Muscle of back (tissue), 13 donors: ENCODE data around the gene CRLF2. TPM values are rescaled to one million over a fixed set of nuclear protein-coding genes. Genes with fewer than 3 reads are reported as not detected.
"Not testable (repeated sequence)": the region's sequence is repeated elsewhere in the genome, so short reads cannot be mapped to it uniquely, and the experiment has no call there.

ENCODE experiments used
- DNase-seq, 3 donors: peaks; one replicate each; pipeline versions ENCODE4 v3.0.0 to v3.0.0-alpha.2; 2013
- long read RNA-seq, 9 donors: transcript quantifications; one replicate each; lab custom pipeline, GENCODE V29; 2026
- polyA plus RNA-seq, 10 donors: library from polyadenylated mRNA; unstranded; fragments of 120-200 nt; gene quantifications; one replicate each; pipeline ENCODE4 v1.2.1, GENCODE V29; 2013; ENCODE audit not compliant: insufficient read length in 10 of 10

CRLF2 gene, protein sequence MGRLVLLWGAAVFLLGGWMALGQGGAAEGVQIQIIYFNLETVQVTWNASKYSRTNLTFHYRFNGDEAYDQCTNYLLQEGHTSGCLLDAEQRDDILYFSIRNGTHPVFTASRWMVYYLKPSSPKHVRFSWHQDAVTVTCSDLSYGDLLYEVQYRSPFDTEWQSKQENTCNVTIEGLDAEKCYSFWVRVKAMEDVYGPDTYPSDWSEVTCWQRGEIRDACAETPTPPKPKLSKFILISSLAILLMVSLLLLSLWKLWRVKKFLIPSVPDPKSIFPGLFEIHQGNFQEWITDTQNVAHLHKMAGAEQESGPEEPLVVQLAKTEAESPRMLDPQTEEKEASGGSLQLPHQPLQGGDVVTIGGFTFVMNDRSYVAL
- under 1 TPM in 4 of 10 donors, not detected in 6; 0.13 to 0.16 (median 0.13) TPM for polyA plus RNA-seq
- long read RNA-seq, donor 1: 0 reads
- long read RNA-seq, donor 2: 0 reads
- long read RNA-seq, donor 3: 0 reads
- long read RNA-seq, donor 4: 0 reads
- long read RNA-seq, donor 5, partial matches to known transcripts: 5 of 12 reads
- long read RNA-seq, donor 5, other reads (novel, unspliced or antisense): 7 of 12 reads
- long read RNA-seq, donor 6: 0 reads
- long read RNA-seq, donor 7: 0 reads
- long read RNA-seq, donor 8: 0 reads
- long read RNA-seq, donor 9: 0 reads

DNA sequence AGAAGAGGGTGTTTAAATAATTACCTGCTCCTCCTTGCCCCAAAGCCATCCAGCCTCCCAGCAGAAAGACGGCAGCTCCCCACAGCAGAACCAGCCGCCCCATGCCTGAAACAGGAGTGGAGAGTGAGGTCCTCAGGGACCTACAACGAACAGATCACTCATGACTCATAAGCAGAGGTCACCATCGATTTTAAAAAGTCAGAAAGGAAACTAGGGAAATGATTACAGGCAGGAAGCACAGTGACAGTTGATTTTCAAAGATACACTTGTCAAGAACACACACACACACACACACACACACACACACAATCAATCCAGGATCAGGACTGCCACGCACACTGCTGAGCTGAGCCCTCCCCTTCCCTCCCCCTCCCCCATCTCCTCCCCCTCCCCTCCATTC, at the start of gene CRLF2:
TSS of gene CRLF2 (minus strand) at position 118 of the 400 bp plus-strand sequence. CDS start at position 103, 15 bp downstream.
- DNase-seq: peak in 1 of 3 donors; percentile 2

- not testable (repeated sequence) for DNase-seq
Measured at GRCh38 chrX:1261771-1262170, 49.3 kb upstream of the CRLF2 start.

DNA sequence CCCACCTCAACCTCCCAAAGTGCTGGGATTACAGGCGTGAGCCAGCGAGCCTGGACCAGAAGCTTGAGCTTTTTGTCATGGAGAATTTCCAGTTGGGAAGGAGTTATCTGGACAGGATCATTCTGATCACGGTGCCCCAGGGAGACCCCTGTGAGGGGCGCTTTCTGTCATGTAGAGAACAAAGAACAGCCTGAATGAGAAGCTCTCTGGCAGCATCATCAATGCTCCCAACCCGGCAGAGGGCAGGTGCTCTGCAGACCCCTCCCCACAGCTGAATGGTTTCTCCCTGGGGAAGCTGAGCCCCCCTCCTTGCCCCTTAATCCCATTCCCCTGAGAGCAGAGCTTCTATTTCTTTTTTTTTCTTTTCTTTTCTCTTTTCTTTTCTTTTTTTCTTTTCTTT, 48.8 kb upstream of the CRLF2 start:
- no peak for DNase-seq

GRCh38 chrX:1252861-1253260, 40.4 kb upstream of the CRLF2 start:
- no peak for DNase-seq

GRCh38 chrX:1249101-1249887, 36.8 kb upstream of the CRLF2 start:
- peak; percentile 31 to 85 (median 45) for DNase-seq

- peak; percentile 34 to 74 (median 54) for DNase-seq
Measured at GRCh38 chrX:1248331-1249061, 36.0 kb upstream of the CRLF2 start.

- DNase-seq: peak; percentile 45 to 80 (median 66)
Measured at GRCh38 chrX:1246816-1247215, 34.4 kb upstream of the CRLF2 start.

DNA sequence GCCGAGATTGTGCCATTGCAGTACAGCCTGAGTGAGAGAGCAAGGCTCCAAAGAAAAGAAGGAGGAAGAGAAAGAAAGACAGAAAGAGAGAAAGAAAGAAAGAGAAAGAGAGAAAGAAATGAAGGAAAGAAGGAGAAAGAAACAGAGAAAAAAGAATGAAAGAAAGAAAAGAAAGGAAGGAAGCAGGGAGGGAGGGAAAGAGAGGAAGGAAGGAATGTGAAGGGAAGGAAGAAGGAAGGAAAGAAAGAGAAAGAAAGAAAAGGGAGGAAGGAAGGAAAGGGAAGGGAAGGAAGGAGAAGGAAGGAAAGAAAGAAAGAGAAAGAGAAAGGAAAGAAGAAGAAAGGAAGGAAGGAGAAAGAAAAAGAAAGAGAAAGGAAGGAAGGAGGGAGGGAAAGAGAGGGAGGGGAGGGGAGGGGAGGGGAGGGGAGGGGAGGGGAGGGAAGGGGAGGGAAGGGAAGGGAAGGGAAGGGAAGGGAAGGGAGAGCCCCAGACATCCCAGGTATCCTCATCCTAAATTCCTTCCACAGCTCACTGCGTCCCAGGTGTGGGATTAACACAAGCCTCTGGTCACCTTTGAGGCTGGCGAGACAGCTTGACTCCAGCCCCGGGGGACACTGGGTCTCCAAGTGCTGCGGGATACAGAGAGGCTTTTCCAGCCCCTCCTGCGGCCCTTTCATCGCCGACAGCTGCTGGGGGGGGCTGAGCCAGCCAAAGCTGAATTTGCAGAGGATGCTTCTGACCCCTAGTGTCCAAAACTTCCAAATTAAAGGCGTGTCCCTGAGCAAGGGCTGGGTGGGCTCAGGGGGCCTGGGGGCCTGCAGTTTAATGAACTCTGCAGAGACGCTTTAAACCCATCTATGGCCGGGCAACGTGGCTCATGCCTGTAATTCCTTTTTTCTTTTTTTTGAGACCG, 32.0 kb upstream of the CRLF2 start:
- DNase-seq: peak in 2 of 3 donors; percentile 10 to 61

- DNase-seq: no peak
Measured at GRCh38 chrX:1242891-1243402, 30.5 kb upstream of the CRLF2 start.

DNA sequence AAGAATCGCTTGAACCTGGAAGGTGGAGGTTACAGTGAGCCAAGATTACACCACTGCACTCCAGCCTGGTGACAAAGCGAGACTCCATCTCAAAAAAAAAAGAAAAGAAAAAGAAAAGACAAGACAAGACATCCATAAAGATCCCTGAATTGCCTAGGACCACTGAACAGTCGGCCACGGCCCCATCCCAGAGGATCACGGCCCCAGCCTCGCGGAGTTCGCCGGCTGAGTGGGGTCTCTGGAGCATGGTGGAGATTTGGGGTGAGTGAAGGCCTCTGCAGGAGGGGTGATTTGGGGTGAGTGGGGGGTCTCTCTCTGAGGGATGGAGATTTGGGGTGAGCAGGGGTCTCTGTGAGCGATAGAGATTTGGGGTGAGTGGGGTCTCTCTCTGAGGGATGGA, 28.1 kb upstream of the CRLF2 start:
- DNase-seq: not testable (repeated sequence)

- peak in 2 of 3 donors; percentile 17 to 59 for DNase-seq
Measured at GRCh38 chrX:1239681-1240142, 27.3 kb upstream of the CRLF2 start.

DNA sequence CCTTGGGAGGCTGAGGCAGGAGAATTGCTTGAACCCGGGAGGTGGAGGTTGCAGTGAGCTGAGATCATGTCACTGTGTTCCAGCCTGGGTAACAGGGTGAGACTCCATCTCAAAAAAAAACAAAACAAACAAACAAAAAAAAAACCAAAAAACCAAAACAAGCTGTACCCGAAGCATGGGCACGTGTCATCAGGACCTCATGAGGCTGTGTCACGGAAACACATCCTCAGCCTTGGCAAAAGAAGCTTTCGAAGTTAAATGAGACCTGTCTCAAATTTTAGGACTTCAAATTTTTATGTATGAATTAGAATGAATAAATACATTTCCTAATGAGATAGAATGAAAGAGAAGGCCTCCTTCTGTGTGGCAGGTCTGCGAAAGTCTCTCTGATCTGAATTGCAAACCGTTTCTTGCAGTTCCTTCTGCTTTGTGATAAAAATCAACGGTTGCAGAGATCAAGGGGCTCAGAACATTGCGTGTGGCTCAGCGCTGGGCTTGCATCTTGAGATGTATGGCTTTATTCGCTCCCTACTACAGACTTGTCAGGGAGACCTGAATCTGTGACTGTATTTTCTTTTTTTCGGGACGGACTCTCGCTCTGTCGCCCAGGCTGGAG, 19.5 kb upstream of the CRLF2 start:
- no peak for DNase-seq

DNA sequence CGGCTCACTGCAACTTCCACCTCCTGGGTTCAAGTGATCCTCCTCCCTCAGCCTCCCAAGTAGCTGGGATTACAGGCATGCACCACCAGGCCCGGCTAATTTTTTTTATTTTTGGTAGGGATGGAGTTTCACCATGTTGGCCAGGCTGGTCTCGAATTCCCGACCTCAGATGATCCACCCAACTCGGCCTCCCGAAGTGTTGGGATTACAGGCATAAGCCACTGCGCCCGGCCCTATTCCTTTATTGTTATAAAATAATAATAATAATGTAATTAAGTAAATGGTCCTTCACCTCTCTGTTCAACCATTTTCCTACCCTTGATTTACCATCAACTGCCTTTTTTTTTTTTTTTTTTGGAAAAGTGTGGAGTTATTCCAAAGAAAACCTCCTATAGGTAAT, 15.7 kb upstream of the CRLF2 start:
- not testable (repeated sequence) for DNase-seq

DNA sequence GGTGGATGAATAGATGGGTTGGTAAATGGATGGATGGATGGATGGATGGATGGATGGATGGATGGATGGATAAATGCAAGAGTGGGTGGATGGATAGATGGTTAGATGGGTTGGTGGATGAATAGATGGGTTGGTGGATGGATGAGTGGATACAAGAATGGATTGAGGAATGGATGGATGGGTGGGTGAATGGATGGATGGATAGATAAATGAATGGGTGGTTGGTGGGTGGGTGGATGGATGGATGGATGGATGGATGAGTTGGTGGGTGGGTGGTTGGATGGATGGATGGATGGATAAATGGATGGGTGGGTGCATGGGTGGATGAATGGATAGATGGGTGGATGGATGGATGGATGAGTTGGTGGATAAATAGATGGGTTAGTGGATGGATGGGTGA, 13.8 kb upstream of the CRLF2 start:
- no peak for DNase-seq

GRCh38 chrX:1224954-1225353, 12.5 kb upstream of the CRLF2 start:
- DNase-seq: no peak

DNA sequence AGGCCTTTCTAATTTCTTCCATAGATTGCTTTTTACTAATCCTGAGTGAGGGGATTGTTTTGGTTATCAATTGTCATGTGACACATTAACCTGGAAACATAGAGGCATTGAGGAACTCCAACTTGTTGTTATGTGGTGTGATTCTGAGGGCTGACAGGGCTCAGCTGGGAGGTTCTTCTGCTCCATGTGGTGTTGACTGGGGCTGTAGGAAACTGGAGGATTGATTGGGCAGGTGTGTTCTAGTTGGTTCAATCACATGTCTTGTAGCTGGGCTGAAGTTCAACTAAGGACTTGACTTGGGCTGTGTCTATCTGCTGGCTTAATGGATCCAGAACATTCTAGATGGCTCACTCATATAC, 10.8 kb upstream of the CRLF2 start:
- DNase-seq: no peak

GRCh38 chrX:1222531-1223241, 10.2 kb upstream of the CRLF2 start:
- peak in 1 of 3 donors; percentile 3 for DNase-seq

DNA sequence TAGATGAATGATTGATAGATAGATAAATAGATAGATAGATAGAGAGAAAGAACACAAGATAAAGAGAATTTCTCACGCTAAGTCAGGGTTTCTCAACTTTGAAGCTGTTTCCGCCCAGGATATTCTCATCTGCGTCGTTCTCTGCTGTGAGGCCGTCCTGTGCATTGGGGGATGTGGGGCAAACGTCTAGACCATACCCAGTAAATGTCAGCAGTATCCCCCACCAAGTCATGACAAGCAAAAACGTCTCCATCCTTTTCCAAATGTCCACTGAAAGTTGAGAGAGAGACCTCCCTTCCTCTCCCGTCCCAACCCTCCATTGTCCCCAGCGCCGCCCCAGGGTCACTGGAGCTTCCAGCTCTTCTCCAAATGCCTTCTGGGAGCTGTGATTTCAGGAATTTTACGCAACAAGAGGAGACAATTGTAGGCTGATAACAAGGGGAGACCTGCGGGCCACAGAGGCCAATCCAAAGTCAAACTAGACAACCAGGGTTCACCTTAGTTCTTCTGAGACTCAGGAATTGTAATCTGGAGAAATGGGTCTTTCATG, 8.9 kb upstream of the CRLF2 start:
- no peak for DNase-seq

GRCh38 chrX:1218286-1218685, 5.8 kb upstream of the CRLF2 start:
- DNase-seq: no peak
